Central memory CD4-positive, alpha-beta T cell (primary cell): ENCODE measurements around the gene PLXNA1.

ENCODE experiments used
- DNase-seq: peaks from one replicate; pipeline ENCODE4 v3.0.0; 2022
- total RNA-seq, 3 experiments: gene quantifications; one replicate each; lab custom pipeline; 2026; lab: John Stamatoyannopoulos, UW

The PLXNA1 gene
- 52.9 to 166 (median 67.5) reads per million in 3 experiments for total RNA-seq

- DNase-seq, result peak; percentile 94
Measured at GRCh38 chr3:126982471-126983175, at the start of gene PLXNA1. Gene PLXNA1, plus strand, starts transcription at chr3:126983115. Its CDS starts 5,479 bp downstream, at chr3:126988594.

- DNase-seq, result no peak
Measured at GRCh38 chr3:126934031-126934531, 48.8 kb upstream of the PLXNA1 start.

- no peak for DNase-seq
Measured at GRCh38 chr3:126934991-126935390, 47.9 kb upstream of the PLXNA1 start.

- no peak for DNase-seq
Measured at GRCh38 chr3:126935756-126936509, 47.0 kb upstream of the PLXNA1 start.

GRCh38 chr3:126936853-126937425 is 46.0 kb upstream of the PLXNA1 start:
- DNase-seq, result no peak

- DNase-seq, result no peak
Measured at GRCh38 chr3:126937533-126937932, 45.4 kb upstream of the PLXNA1 start.

- no peak for DNase-seq
Measured at GRCh38 chr3:126937973-126938372, 44.9 kb upstream of the PLXNA1 start.

- no peak for DNase-seq
Measured at GRCh38 chr3:126938520-126939337, 44.2 kb upstream of the PLXNA1 start.

- DNase-seq, result no peak
Measured at GRCh38 chr3:126939338-126939718, 43.6 kb upstream of the PLXNA1 start.

GRCh38 chr3:126939733-126940132 is 43.2 kb upstream of the PLXNA1 start:
- no peak for DNase-seq

- no peak for DNase-seq
Measured at GRCh38 chr3:126941721-126942270, 41.1 kb upstream of the PLXNA1 start.

GRCh38 chr3:126944089-126944965 is 38.6 kb upstream of the PLXNA1 start:
- DNase-seq, result no peak

- no peak for DNase-seq
Measured at GRCh38 chr3:126945171-126945721, 37.7 kb upstream of the PLXNA1 start.

GRCh38 chr3:126945891-126946290 is 37.0 kb upstream of the PLXNA1 start:
- no peak for DNase-seq

GRCh38 chr3:126946405-126946804 is 36.5 kb upstream of the PLXNA1 start:
- no peak for DNase-seq

- DNase-seq, result no peak
Measured at GRCh38 chr3:126947429-126947828, 35.5 kb upstream of the PLXNA1 start.

- DNase-seq, result no peak
Measured at GRCh38 chr3:126948980-126949535, 33.9 kb upstream of the PLXNA1 start.

- DNase-seq, result no peak
Measured at GRCh38 chr3:126951561-126951960, 31.4 kb upstream of the PLXNA1 start.

- no peak for DNase-seq
Measured at GRCh38 chr3:126952261-126952982, 30.5 kb upstream of the PLXNA1 start.
